M059J (cell line): ENCODE measurements around the gene ASXL2. TPM values are rescaled to one million over a fixed set of nuclear protein-coding genes. Genes with fewer than 3 reads are reported as not detected.
"Not testable (repeated sequence)": the region's sequence is repeated elsewhere in the genome, so short reads cannot be mapped to it uniquely, and the experiment has no call there.

Source experiments
- DNase-seq: peaks from one replicate; pipeline ENCODE4 v3.0.0-alpha.2; 2012; ENCODE audit warnings: low read depth
- total RNA-seq: library from RNA; depleted of rRNA; stranded (reverse); fragments of >200 nt; shearing (Covaris generic); gene quantifications from 2 replicates; pipeline ENCODE4 v1.2.3, GENCODE V29; 2014; rRNA removed

Gene ASXL2
- 4.7 and 8.0 TPM in 2 replicates for total RNA-seq

GRCh38 chr2:25878361-25879132, at the start of gene ASXL2:
TSS of gene ASXL2 (minus strand) at chr2:25878487. CDS start at chr2:25878222, 265 bp downstream.
- DNase-seq, result peak; percentile 95

GRCh38 chr2:25926984-25927756, 48.9 kb upstream of the ASXL2 start:
- no peak for DNase-seq

- no peak for DNase-seq
These were observed 44.2 kb upstream of the ASXL2 start for GRCh38 chr2:25922501-25922900.

GRCh38 chr2:25920786-25921415, 42.6 kb upstream of the ASXL2 start:
- DNase-seq, result no peak

- DNase-seq, result peak; percentile 76
These were observed 42.0 kb upstream of the ASXL2 start for GRCh38 chr2:25920336-25920735.

GRCh38 chr2:25917832-25918231, 39.5 kb upstream of the ASXL2 start:
- no peak for DNase-seq

- DNase-seq, result peak; percentile 51
These were observed 39.1 kb upstream of the ASXL2 start for GRCh38 chr2:25917411-25917810.

- not testable (repeated sequence) for DNase-seq
These were observed 37.9 kb upstream of the ASXL2 start for GRCh38 chr2:25915944-25916772.

GRCh38 chr2:25915411-25915810, 37.1 kb upstream of the ASXL2 start:
- not testable (repeated sequence) for DNase-seq

- not testable (repeated sequence) for DNase-seq
These were observed 35.3 kb upstream of the ASXL2 start for GRCh38 chr2:25913696-25913973.

- peak; percentile 30 for DNase-seq
These were observed 34.8 kb upstream of the ASXL2 start for GRCh38 chr2:25912851-25913695.

- DNase-seq, result not testable (repeated sequence)
These were observed 31.3 kb upstream of the ASXL2 start for GRCh38 chr2:25909574-25909973.

GRCh38 chr2:25905126-25905525, 26.8 kb upstream of the ASXL2 start:
- DNase-seq, result no peak

GRCh38 chr2:25903216-25903776, 25.0 kb upstream of the ASXL2 start:
- DNase-seq, result peak; percentile 21

GRCh38 chr2:25899404-25899970, 21.2 kb upstream of the ASXL2 start:
- no peak for DNase-seq

- DNase-seq, result no peak
These were observed 19.2 kb upstream of the ASXL2 start for GRCh38 chr2:25897506-25897905.

GRCh38 chr2:25896308-25896707, 18.0 kb upstream of the ASXL2 start:
- DNase-seq, result not testable (repeated sequence)

GRCh38 chr2:25895610-25896009, 17.3 kb upstream of the ASXL2 start:
- no peak for DNase-seq

- DNase-seq, result no peak
These were observed 16.7 kb upstream of the ASXL2 start for GRCh38 chr2:25895018-25895417.
